SU-DHL-6 (cell line): Measurements from ENCODE around the gene IGF2.

Experiments used
- EZH2phosphoT487 ChIP-seq: fragments of 200-600 bp; sonication (generic), shearing (Covaris generic); conservative IDR thresholded peaks from 2 replicates; pipeline ENCODE4 v1.6.1; 2018; ENCODE audit warnings: mild to moderate bottlenecking, antibody characterized with exemption, low read length, moderate library complexity, mixed read lengths
- TF ChIP-seq, protein P1 (sequence below): fragments of 200-600 bp; sonication (generic); IDR thresholded peaks from one replicate; pipeline ENCODE4 v1.5.1; 2017; ENCODE audit warnings: antibody characterized with exemption, mild to moderate bottlenecking, low read length, moderate library complexity; ENCODE audit not compliant: insufficient read depth, poor library complexity, severe bottlenecking

DNA sequence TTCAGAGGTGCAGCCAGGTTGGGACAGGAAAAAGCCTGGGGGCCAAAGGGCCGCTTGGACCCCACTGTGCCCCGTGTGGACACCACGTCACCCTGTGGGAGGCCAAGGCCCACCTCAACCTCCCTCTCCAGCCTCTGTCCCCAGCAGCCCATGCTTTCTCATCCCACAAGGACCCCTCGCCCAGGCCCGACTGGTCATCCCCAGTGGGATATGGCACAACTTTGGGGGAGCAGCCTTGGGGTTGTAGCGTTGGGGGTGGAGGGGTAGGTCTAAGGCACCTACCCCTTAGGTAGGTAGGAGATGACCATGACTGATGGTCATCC is 44.0 kb downstream of the IGF2 start:
- TF ChIP-seq, protein P1, sequence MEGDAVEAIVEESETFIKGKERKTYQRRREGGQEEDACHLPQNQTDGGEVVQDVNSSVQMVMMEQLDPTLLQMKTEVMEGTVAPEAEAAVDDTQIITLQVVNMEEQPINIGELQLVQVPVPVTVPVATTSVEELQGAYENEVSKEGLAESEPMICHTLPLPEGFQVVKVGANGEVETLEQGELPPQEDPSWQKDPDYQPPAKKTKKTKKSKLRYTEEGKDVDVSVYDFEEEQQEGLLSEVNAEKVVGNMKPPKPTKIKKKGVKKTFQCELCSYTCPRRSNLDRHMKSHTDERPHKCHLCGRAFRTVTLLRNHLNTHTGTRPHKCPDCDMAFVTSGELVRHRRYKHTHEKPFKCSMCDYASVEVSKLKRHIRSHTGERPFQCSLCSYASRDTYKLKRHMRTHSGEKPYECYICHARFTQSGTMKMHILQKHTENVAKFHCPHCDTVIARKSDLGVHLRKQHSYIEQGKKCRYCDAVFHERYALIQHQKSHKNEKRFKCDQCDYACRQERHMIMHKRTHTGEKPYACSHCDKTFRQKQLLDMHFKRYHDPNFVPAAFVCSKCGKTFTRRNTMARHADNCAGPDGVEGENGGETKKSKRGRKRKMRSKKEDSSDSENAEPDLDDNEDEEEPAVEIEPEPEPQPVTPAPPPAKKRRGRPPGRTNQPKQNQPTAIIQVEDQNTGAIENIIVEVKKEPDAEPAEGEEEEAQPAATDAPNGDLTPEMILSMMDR, result no peak
- TF ChIP-seq EZH2phosphoT487, result no peak
